ENCODE results near the gene UBAP1.
"Not testable (repeated sequence)": the region's sequence is repeated elsewhere in the genome, so short reads cannot be mapped to it uniquely, and the experiment has no call there.

The UBAP1 gene

GRCh38 chr9:34272101-34272541, 93.3 kb downstream of the UBAP1 start:
- DNase-seq, result no peak

GRCh38 chr9:34273588-34273987, 94.7 kb downstream of the UBAP1 start:
- not testable (repeated sequence) for DNase-seq

GRCh38 chr9:34275811-34276210, 97.0 kb downstream of the UBAP1 start:
- no peak for DNase-seq

- no peak for DNase-seq
Observed at GRCh38 chr9:34276772-34277171, 97.9 kb downstream of the UBAP1 start.

DNA sequence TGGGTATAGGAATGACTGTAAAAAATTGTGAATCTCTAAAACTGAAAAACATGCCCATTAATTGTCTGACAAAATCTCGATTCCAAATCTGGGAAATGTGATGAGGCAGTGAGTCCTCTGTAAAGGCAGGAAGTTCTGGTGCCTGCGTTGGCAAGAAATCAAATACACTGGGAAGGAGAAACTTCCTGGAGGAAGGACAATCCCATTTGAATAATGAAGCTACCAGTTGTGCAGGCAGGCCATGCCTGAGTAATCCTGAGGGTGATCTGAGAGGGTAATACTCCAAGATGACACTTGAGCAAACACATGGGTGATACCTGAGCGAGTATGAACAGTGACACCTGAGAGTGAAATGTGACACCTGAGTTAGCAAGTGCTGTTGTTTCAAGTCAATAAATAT, 100.6 kb downstream of the UBAP1 start:
- DNase-seq, result peak; percentile 74

- DNase-seq, result no peak
Observed at GRCh38 chr9:34282096-34282495, 103.3 kb downstream of the UBAP1 start.

GRCh38 chr9:34289159-34289558, 110.3 kb downstream of the UBAP1 start:
- DNase-seq, result no peak

GRCh38 chr9:34291023-34291422, 112.2 kb downstream of the UBAP1 start:
- no peak for DNase-seq

GRCh38 chr9:34291423-34291822, 112.6 kb downstream of the UBAP1 start:
- no peak for DNase-seq

DNA sequence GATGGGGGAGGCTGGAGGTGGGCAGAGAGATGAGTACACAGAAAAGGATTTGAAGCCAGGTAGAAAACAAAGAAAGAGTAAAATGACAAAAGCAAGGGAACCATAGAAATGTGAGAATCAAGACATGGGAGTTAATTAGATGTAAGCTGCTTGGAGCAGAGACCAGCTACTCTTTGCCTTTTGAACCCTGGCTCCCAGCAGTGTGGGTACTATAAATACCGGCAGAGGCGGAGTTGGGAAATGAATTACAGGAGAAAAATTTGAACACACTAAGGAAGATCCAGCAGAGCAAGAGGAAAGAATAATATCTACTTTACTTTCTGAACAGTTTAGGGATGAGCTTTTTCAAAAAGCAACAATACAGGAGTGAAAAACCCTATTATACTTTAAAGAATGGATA, 113.7 kb downstream of the UBAP1 start:
- no peak for DNase-seq

GRCh38 chr9:34301064-34301463, 122.2 kb downstream of the UBAP1 start:
- DNase-seq, result not testable (repeated sequence)

All from DMS79 (cell line).